ENCODE results near the gene KLF3. TPM values are rescaled to one million over a fixed set of nuclear protein-coding genes. Genes with fewer than 3 reads are reported as not detected.
A peak's percentile ranks its signal among the peaks of the same experiment; 100 is the strongest.

The KLF3 gene
- total and polyA plus RNA-seq, 9 of the 15 experiments (the other 6 are each of a cell fraction or from before 2014, with no cell fraction given), result 9.9 to 47.2 (median 18.1) TPM

GRCh38 chr4:38621831-38622230, 42.2 kb upstream of the KLF3 start (continued):
- TF ChIP-seq CHD7 (IDR thresholded peaks at IDR 0.05; ENCODE audit: low read depth, low read length), result no peak
- TF ChIP-seq ADNP (tag; IDR thresholded peaks at IDR 0.05), result peak; percentile 26; the same call in 1 of the 2 replicates
- no peak for TF ChIP-seq MLLT1 (IDR thresholded peaks at IDR 0.05)
- TF ChIP-seq DPF2 (IDR thresholded peaks at IDR 0.05), result no peak
- no peak for TF ChIP-seq ARNT (IDR thresholded peaks at IDR 0.05)
- no peak for TF ChIP-seq ZBTB9 (CRISPR knock-in tag; IDR thresholded peaks at IDR 0.05)

All from K562 (cell line).